Liver (tissue), 9 donors: ENCODE data around the gene EP400. TPM values are rescaled to one million over a fixed set of nuclear protein-coding genes. Genes with fewer than 3 reads are reported as not detected.

Experiments used
- DNase-seq: peaks from one replicate; pipeline ENCODE4 v3.0.0-alpha.2; 2017; ENCODE audit warnings: low spot score
- H3K27ac ChIP-seq, 2 donors: one replicate each; pipeline ENCODE4 v1.7.0; 2013; ENCODE audit warnings: inconsistent platforms in 2 of 2, low read length in 2 of 2, control low read depth in 1 of 2, low read depth in 1 of 2, mild to moderate bottlenecking in 1 of 2
- H3K27me3 ChIP-seq, 4 donors: one replicate each; pipeline versions ENCODE4 v1.6.1 to v1.7.0; 2013; ENCODE audit warnings: low read length in 3 of 4, inconsistent platforms in 1 of 4, mild to moderate bottlenecking in 1 of 4, moderate library complexity in 1 of 4; ENCODE audit not compliant: control insufficient read depth in 4 of 4, insufficient read depth in 4 of 4
- H3K36me3 ChIP-seq, 4 donors: one replicate each; pipeline versions ENCODE4 v1.6.1 to v1.7.0; 2013; ENCODE audit warnings: low read length in 3 of 4, mild to moderate bottlenecking in 3 of 4, low read depth in 1 of 4, moderate library complexity in 1 of 4; ENCODE audit not compliant: control insufficient read depth in 4 of 4, insufficient read depth in 3 of 4
- H3K4me1 ChIP-seq, 4 donors: one replicate each; pipeline versions ENCODE4 v1.6.1 to v1.7.0; 2013; ENCODE audit warnings: low read length in 3 of 4, mild to moderate bottlenecking in 3 of 4, moderate library complexity in 1 of 4; ENCODE audit not compliant: control insufficient read depth in 4 of 4, insufficient read depth in 4 of 4
- H3K4me3 ChIP-seq, 3 donors: one replicate each; pipeline versions ENCODE4 v1.6.1 to v1.7.0; 2013; ENCODE audit warnings: low read length in 3 of 3, control low read depth in 1 of 3, low read depth in 1 of 3, mild to moderate bottlenecking in 1 of 3
- H3K9ac ChIP-seq, 2 donors: one replicate each; pipeline ENCODE4 v1.7.0; 2013; ENCODE audit warnings: low read length in 2 of 2, mild to moderate bottlenecking in 2 of 2, moderate library complexity in 2 of 2, control low read depth in 1 of 2, low read depth in 1 of 2
- H3K9me3 ChIP-seq, 4 donors: one replicate each; pipeline versions ENCODE4 v1.6.1 to v1.7.0; 2013; ENCODE audit warnings: low read length in 3 of 4; ENCODE audit not compliant: control insufficient read depth in 4 of 4
- EGR1 ChIP-seq, 2 donors: IDR thresholded peaks; 2 replicates each; pipeline ENCODE4 v1.6.1; 2016 to 2018; ENCODE audit warnings: antibody characterized with exemption in 2 of 2, low read depth in 2 of 2
- FOXA1 ChIP-seq: IDR thresholded peaks from 2 replicates; pipeline ENCODE4 v1.6.1; 2016; ENCODE audit warnings: antibody characterized with exemption
- FOXA2 ChIP-seq: IDR thresholded peaks from 2 replicates; pipeline ENCODE4 v1.6.1; 2016; ENCODE audit warnings: antibody characterized with exemption
- GABPA ChIP-seq, 2 donors: IDR thresholded peaks in 1 of 2; conservative IDR thresholded peaks in 1 of 2; 2 replicates each; pipeline ENCODE4 v1.6.1; 2016; ENCODE audit warnings: antibody characterized with exemption in 2 of 2, mild to moderate bottlenecking in 1 of 2, moderate library complexity in 1 of 2
- HNF4G ChIP-seq: IDR thresholded peaks from 2 replicates; pipeline ENCODE4 v1.6.1; 2016; ENCODE audit warnings: antibody characterized with exemption
- JUND ChIP-seq, 2 donors: IDR thresholded peaks; 2 replicates each; pipeline ENCODE4 v1.6.1; 2016; ENCODE audit warnings: antibody characterized with exemption in 2 of 2
- NR2F2 ChIP-seq: IDR thresholded peaks from 2 replicates; pipeline ENCODE4 v1.6.1; 2016; ENCODE audit warnings: antibody characterized with exemption
- RAD21 ChIP-seq, 2 donors: IDR thresholded peaks; 2 replicates each; pipeline ENCODE4 v1.6.1; 2016; ENCODE audit warnings: antibody characterized with exemption in 2 of 2, mild to moderate bottlenecking in 2 of 2
- SP1 ChIP-seq: IDR thresholded peaks from 2 replicates; pipeline ENCODE4 v1.6.1; 2018; ENCODE audit warnings: antibody characterized with exemption, mild to moderate bottlenecking
- TAF1 ChIP-seq: conservative IDR thresholded peaks from 2 replicates; pipeline ENCODE4 v1.6.1; 2016; ENCODE audit warnings: antibody characterized with exemption, mild to moderate bottlenecking
- YY1 ChIP-seq: IDR thresholded peaks from 2 replicates; pipeline ENCODE4 v1.6.1; 2016; ENCODE audit warnings: antibody characterized with exemption, mild to moderate bottlenecking
- WGBS: extraction: QIAGEN DNeasy Blood & Tissue Kit; methylation state at CpG from one replicate; pipeline ENCODE4 v1.1.7; 2013; 5-methylcytosine and 5-hydroxymethylcytosine counted together
- polyA plus RNA-seq, 2 donors: library from polyadenylated mRNA; stranded (reverse) in 1 of 2; unstranded in 1 of 2; fragments of 200-250 nt in 1 of 2; fragments of >200 nt in 1 of 2; fragmentation: Nextera tagmentation in 1 of 2; extraction: Ambion mirVana in 1 of 2; gene quantifications; one replicate each; pipeline versions ENCODE4 v1.2.1 to v1.2.3, GENCODE V29; 2013 to 2015
- total RNA-seq, 2 donors: library from RNA; depleted of rRNA; stranded (reverse); fragments of >200 nt; gene quantifications; one replicate each; pipeline ENCODE4 v1.2.3, GENCODE V29; 2014
- TF ChIP-seq, protein P1 (sequence below): IDR thresholded peaks from 2 replicates; pipeline ENCODE4 v1.6.1; 2016; ENCODE audit warnings: antibody characterized with exemption
- TF ChIP-seq, protein P2 (sequence below): fragments of 150-350 bp; IDR thresholded peaks from 2 replicates; pipeline ENCODE4 v1.5.1; 2017; ENCODE audit warnings: improper control_type of control experiment, low read depth, low read length; ENCODE audit not compliant: missing input control
- TF ChIP-seq, protein P3 (sequence below): IDR thresholded peaks from 2 replicates; pipeline ENCODE4 v1.6.1; 2016; ENCODE audit warnings: antibody characterized with exemption, mild to moderate bottlenecking
- donor health status: healthy.
- donor health status: healthy.
- donor health status: healthy.
- donor health status: healthy.
- donor health status: healthy.

The EP400 gene
- total and polyA plus RNA-seq, 4 donors, result 4.7 to 12.4 (median 7.1) TPM

DNA sequence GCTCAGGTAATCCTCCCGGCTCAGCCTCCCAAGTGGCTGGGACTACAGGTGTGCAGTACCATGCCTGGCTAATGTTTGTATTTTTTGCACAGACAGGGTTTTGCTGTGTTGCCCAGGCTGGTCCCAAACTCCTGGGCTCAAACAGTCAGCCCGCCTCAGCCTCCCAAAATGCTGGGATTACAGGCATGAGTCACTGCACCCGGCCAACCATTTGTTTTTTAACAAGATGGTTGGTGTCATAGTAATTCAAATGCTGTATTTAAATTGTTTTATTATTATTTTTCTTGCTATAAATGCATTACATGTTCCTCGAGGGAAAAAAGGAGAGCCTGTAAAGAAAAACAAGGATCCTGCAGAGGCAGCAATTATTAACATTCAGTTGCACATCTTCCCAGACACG lies 83.9 kb downstream of the EP400 start:
- Histone ChIP-seq H3K36me3 (peaks cover 14 to 86% (median 54%) of the 10 kb centered on the region in 4 donors), H3K27me3 (no peaks in the 10 kb centered on the region), H3K9ac (no peak overlapping the region), H3K27ac (no peak overlapping the region), H3K9me3 (no peaks in the 10 kb centered on the region), H3K4me3 (no peak overlapping the region), H3K4me1 (no peaks in the 10 kb centered on the region)
- WGBS, result 95% methylated on average over 5 of the region's 5 CpGs
- DNase-seq, result no peak
- TF ChIP-seq, protein P1, sequence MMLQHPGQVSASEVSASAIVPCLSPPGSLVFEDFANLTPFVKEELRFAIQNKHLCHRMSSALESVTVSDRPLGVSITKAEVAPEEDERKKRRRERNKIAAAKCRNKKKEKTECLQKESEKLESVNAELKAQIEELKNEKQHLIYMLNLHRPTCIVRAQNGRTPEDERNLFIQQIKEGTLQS, result no peak
- TF ChIP-seq TAF1 (no peak), JUND (IDR thresholded peaks at IDR 0.05) (no peak), YY1 (no peak), EGR1 (IDR thresholded peaks at IDR 0.05; ENCODE audit: low read depth in 2 of 2) (no peak)

DNA sequence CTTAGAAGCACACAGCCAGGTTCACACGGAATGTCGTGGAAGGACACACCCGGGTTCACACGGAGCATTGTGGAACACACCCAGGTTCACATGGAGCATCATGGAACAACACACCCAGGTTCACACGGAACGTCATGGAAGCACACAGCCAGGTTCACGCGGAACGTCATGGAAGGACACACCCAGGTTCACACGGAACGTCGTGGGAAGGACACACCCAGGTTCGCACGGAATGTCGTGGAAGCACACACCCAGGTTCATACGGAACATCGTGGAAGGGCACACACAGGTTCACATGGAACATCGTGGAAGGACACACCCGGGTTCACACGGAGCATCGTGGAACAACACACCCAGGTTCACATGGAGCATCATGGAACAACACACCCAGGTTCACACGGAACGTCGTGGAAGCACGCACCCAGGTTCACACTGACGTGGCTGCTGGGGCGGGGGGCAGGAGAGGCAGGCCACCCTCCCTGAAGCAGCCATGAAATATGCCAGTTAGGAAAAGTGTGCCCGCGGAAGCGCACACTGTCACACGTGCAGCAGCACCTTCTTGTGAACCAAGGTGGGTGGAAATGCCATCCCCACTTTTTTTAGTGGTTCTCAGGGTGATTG lies 86.4 kb downstream of the EP400 start:
- DNase-seq, result no peak
- Histone ChIP-seq H3K27me3 (no peaks in the 10 kb centered on the region), H3K4me3 (no peak overlapping the region), H3K9me3 (no peaks in the 10 kb centered on the region), H3K4me1 (no peaks in the 10 kb centered on the region), H3K9ac (no peak overlapping the region), H3K36me3 (peaks cover 12 to 73% (median 42%) of the 10 kb centered on the region in 4 donors), H3K27ac (no peak overlapping the region)
- TF ChIP-seq FOXA2 (no peak), NR2F2 (no peak), GABPA (IDR thresholded peaks at IDR 0.05 in 1 of 2, conservative IDR thresholded peaks at IDR 0.05 in 1 of 2) (no peak), FOXA1 (no peak), HNF4G (no peak), SP1 (no peak), RAD21 (IDR thresholded peaks at IDR 0.05) (no peak)
- TF ChIP-seq, protein P2, sequence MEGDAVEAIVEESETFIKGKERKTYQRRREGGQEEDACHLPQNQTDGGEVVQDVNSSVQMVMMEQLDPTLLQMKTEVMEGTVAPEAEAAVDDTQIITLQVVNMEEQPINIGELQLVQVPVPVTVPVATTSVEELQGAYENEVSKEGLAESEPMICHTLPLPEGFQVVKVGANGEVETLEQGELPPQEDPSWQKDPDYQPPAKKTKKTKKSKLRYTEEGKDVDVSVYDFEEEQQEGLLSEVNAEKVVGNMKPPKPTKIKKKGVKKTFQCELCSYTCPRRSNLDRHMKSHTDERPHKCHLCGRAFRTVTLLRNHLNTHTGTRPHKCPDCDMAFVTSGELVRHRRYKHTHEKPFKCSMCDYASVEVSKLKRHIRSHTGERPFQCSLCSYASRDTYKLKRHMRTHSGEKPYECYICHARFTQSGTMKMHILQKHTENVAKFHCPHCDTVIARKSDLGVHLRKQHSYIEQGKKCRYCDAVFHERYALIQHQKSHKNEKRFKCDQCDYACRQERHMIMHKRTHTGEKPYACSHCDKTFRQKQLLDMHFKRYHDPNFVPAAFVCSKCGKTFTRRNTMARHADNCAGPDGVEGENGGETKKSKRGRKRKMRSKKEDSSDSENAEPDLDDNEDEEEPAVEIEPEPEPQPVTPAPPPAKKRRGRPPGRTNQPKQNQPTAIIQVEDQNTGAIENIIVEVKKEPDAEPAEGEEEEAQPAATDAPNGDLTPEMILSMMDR, result no peak
- TF ChIP-seq, protein P3, sequence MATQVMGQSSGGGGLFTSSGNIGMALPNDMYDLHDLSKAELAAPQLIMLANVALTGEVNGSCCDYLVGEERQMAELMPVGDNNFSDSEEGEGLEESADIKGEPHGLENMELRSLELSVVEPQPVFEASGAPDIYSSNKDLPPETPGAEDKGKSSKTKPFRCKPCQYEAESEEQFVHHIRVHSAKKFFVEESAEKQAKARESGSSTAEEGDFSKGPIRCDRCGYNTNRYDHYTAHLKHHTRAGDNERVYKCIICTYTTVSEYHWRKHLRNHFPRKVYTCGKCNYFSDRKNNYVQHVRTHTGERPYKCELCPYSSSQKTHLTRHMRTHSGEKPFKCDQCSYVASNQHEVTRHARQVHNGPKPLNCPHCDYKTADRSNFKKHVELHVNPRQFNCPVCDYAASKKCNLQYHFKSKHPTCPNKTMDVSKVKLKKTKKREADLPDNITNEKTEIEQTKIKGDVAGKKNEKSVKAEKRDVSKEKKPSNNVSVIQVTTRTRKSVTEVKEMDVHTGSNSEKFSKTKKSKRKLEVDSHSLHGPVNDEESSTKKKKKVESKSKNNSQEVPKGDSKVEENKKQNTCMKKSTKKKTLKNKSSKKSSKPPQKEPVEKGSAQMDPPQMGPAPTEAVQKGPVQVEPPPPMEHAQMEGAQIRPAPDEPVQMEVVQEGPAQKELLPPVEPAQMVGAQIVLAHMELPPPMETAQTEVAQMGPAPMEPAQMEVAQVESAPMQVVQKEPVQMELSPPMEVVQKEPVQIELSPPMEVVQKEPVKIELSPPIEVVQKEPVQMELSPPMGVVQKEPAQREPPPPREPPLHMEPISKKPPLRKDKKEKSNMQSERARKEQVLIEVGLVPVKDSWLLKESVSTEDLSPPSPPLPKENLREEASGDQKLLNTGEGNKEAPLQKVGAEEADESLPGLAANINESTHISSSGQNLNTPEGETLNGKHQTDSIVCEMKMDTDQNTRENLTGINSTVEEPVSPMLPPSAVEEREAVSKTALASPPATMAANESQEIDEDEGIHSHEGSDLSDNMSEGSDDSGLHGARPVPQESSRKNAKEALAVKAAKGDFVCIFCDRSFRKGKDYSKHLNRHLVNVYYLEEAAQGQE, result no peak
- TF ChIP-seq, protein P1, result no peak
- WGBS, result 96% methylated on average over 31 of the region's 31 CpGs
